GM12864 (cell line): ENCODE measurements around the gene UBR3.

Experiments
- DNase-seq: peaks from one replicate; pipeline ENCODE4 v3.0.0-alpha.2; 2011; ENCODE audit warnings: low read depth
- H3K4me3 ChIP-seq: 2 replicates; pipeline ENCODE4 v1.5.1; 2011; ENCODE audit warnings: mild to moderate bottlenecking, low read depth, low read length, control low read depth
- CTCF ChIP-seq: IDR thresholded peaks from 2 replicates; pipeline ENCODE4 v1.5.1; 2011; ENCODE audit warnings: low read depth, mild to moderate bottlenecking, moderate library complexity, low read length, control low read depth, inconsistent platforms; ENCODE audit errors: missing control alignments

UBR3 gene

GRCh38 chr2:170044751-170045478, 217.7 kb downstream of the UBR3 start:
- no peak overlapping the region for H3K4me3 ChIP-seq
- DNase-seq, result no peak
- no peak for TF ChIP-seq CTCF

DNA sequence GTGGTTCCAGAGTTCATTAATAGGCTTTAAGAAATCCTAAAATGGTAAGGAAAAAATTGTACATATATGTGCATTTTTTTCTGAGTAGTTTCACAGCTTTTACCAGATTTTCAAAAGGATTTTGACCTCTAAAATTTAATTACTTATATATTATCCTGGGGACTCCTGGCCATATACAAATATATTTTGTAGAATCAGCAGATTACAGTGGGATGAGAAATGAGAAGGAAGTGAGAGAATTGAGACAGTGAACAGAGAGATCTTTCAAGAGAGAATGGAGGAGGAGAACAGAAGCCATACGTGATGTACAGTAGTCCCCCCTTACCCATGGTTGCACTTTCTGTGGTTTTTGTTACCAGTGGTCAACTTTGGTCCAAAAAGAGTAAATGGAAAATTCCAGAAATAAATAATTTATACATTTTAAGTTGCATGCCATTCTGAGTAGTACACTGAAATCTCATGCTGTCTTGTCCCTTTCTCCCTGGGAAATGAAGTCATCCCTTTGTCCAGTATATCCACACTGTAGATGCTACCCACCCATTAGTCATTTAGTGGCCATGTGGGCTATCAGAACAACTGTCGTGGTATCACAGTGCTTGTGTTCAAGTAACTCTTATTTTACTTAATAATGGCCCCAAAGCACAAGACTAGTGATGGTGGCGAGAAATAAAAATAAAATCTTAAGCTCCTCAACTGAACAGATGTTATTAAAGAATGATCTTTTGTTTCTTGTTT, 220.2 kb downstream of the UBR3 start:
- TF ChIP-seq CTCF, result no peak
- no peak for DNase-seq
- H3K4me3 ChIP-seq, result no peak overlapping the region

- no peak overlapping the region for H3K4me3 ChIP-seq
These were observed 224.9 kb downstream of the UBR3 start for GRCh38 chr2:170052151-170052550.

DNA sequence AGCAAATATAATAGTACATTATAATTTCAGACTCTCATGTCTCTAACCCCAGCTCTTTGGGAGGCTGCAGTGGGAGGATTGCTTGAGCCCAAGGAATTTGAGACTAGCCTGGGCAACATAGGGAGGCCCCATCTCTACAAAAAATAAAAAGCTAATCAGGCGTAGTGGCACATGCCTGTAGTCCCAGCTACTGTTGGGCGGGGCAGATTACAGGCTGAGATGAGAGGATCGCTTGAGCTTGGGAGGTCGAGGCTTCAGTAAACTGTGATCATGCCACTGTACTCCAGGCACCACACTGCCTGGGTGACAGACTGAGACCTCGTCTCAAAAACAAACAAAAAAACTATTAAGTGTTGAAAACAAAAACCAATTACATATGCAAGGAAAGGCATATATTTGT, 227.7 kb downstream of the UBR3 start:
- TF ChIP-seq CTCF, result no peak
- DNase-seq, result no peak
- no peak overlapping the region for H3K4me3 ChIP-seq

More at GRCh38 chr2:170052151-170052550, 224.9 kb downstream of the UBR3 start:
- no peak for DNase-seq
- TF ChIP-seq CTCF, result no peak

DNA sequence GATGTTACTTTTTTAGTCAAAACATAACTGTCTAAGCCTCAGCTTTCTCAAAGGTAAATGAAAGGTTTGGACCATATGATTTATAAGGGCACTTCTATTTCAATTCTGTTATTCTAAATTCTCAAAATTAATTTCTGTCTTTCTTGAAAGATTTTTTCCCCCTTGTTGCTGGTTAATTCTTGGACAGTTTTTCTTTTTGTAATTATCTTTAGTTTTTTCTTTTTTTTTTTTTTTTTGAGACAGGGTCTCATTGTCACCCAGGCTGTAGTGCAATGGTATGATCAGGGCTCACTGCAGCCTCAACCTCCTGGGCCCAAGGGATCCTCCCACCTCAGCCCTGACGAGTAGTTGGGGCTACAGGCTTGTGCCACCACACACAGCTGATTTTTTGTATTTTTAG, 229.6 kb downstream of the UBR3 start:
- no peak for DNase-seq
- H3K4me3 ChIP-seq, result no peak overlapping the region
- TF ChIP-seq CTCF, result no peak

DNA sequence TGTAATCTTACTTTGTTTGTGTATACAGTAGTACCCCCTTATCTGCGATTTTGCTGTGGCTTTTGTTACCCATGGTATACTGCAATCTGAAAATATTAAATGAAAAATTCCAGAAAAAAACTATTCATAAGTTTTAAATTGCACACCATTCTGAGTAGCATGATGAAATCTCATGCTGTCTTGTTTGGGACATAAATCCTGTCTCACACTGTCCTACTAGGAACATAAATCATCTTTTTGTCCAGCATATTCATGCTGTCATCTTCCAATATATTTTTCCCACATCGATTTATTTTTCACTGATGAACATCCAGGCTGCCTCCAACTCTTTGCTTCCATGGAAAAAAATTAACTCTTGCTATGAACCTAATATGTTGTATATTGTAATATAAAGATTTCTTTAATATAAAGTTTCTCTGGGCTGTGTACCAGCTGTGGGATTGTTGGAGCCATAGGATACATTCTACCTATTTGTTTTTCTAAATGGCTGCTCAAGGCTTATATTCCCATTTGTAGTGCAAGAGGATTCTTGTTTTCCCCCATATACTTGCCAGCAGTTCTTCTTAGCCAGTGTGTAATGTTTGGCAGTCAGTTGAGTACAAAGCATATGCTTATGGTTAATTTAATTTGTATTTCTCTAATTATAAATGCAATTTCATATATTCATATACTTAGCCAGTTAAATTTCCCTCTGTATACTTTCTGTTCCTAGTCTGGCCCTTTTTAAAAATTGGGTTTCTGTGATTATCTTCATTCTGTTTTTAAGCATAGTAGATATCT, 236.4 kb downstream of the UBR3 start:
- TF ChIP-seq CTCF, result no peak

More for the DNA sequence above, 236.4 kb downstream of the UBR3 start:
- no peak overlapping the region for H3K4me3 ChIP-seq
- no peak for DNase-seq
